HEK293 (cell line): Measurements from ENCODE around the gene MTF2.
"Not testable (repeated sequence)": the region's sequence is repeated elsewhere in the genome, so short reads cannot be mapped to it uniquely, and the experiment has no call there.

Experiments
- GFI1B ChIP-seq: fragments of 450-650 bp; formaldehyde crosslinking; IDR thresholded peaks from 2 replicates; pipeline ENCODE4 v1.5.1; 2016; ENCODE audit warnings: missing biosample characterization, missing genetic modification characterization
- GLIS1 ChIP-seq: fragments of 450-650 bp; formaldehyde crosslinking; IDR thresholded peaks from 2 replicates; pipeline ENCODE4 v1.5.1; 2016; ENCODE audit warnings: missing biosample characterization, missing genetic modification characterization
- KLF9 ChIP-seq: fragments of 450-650 bp; formaldehyde crosslinking; IDR thresholded peaks from 2 replicates; pipeline ENCODE4 v1.5.1; 2016; ENCODE audit warnings: missing biosample characterization, missing genetic modification characterization, low read depth
- SETDB1 ChIP-seq: IDR thresholded peaks from one replicate; pipeline ENCODE4 v1.6.1; 2017; ENCODE audit warnings: mild to moderate bottlenecking, low read length, moderate library complexity, mixed read lengths; ENCODE audit not compliant: insufficient read length
- ZBTB17 ChIP-seq: fragments of 450-650 bp; formaldehyde crosslinking; IDR thresholded peaks from 2 replicates; pipeline ENCODE4 v1.5.1; 2016; ENCODE audit warnings: missing biosample characterization, missing genetic modification characterization
- ZFHX2 ChIP-seq: fragments of 450-650 bp; formaldehyde crosslinking; conservative IDR thresholded peaks from 2 replicates; pipeline ENCODE4 v1.5.1; 2016; ENCODE audit warnings: missing biosample characterization, missing genetic modification characterization
- ZNF23 ChIP-seq: fragments of 450-650 bp; formaldehyde crosslinking; IDR thresholded peaks from 2 replicates; pipeline ENCODE4 v1.5.1; 2016; ENCODE audit warnings: missing biosample characterization, missing genetic modification characterization, borderline replicate concordance
- ZNF350 ChIP-seq: fragments of 450-650 bp; formaldehyde crosslinking; IDR thresholded peaks from 2 replicates; pipeline ENCODE4 v1.5.0; 2017; ENCODE audit warnings: missing biosample characterization, mild to moderate bottlenecking, missing genetic modification characterization
- ZNF426 ChIP-seq: fragments of 450-650 bp; formaldehyde crosslinking; IDR thresholded peaks from 2 replicates; pipeline ENCODE4 v1.5.1; 2017; ENCODE audit warnings: missing biosample characterization, missing genetic modification characterization, mild to moderate bottlenecking, inconsistent platforms, moderate library complexity
- ZNF530 ChIP-seq: fragments of 450-650 bp; formaldehyde crosslinking; IDR thresholded peaks from 2 replicates; pipeline ENCODE4 v1.5.1; 2016; ENCODE audit warnings: low read depth, missing biosample characterization, missing genetic modification characterization
- ZNF707 ChIP-seq: fragments of 450-650 bp; formaldehyde crosslinking; IDR thresholded peaks from 2 replicates; pipeline ENCODE4 v1.5.1; 2016; ENCODE audit warnings: missing biosample characterization, missing genetic modification characterization
- TF ChIP-seq, protein P1 (sequence below): fragments of 450-650 bp; formaldehyde crosslinking; IDR thresholded peaks from 2 replicates; pipeline ENCODE4 v1.5.1; 2016; ENCODE audit warnings: missing biosample characterization, missing genetic modification characterization

DNA sequence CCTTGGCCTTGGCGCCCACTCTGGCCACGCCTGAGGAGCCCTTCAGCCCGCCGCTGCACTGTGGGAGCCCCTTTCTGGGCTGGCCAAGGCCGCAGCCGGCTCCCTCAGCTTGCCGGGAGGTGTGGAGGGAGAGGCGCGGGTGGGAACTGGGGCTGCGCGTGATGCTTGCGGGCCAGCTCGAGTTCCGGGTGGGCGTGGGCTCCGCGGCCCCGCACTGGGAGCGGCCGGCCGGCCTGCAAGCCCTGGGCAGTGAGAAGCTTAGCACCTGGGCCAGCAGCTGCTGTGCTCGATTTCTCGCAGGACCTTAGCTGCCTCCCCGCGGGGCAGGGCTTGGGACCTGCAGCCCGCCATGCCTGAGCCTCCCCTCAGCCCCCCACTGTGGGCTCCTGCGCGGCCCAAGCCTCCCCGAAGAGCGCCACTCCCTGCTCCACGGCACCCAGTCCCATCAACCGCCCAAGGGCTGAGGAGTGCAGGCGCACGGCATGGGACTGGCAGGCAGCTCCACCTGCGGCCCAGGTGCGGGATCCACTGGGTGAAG is 91.1 kb downstream of the MTF2 start:
- TF ChIP-seq, protein P1, sequence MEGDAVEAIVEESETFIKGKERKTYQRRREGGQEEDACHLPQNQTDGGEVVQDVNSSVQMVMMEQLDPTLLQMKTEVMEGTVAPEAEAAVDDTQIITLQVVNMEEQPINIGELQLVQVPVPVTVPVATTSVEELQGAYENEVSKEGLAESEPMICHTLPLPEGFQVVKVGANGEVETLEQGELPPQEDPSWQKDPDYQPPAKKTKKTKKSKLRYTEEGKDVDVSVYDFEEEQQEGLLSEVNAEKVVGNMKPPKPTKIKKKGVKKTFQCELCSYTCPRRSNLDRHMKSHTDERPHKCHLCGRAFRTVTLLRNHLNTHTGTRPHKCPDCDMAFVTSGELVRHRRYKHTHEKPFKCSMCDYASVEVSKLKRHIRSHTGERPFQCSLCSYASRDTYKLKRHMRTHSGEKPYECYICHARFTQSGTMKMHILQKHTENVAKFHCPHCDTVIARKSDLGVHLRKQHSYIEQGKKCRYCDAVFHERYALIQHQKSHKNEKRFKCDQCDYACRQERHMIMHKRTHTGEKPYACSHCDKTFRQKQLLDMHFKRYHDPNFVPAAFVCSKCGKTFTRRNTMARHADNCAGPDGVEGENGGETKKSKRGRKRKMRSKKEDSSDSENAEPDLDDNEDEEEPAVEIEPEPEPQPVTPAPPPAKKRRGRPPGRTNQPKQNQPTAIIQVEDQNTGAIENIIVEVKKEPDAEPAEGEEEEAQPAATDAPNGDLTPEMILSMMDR, result not testable (repeated sequence)
- TF ChIP-seq ZBTB17 (tag by site-specific recombination); GLIS1 (tag by site-specific recombination); ZNF707 (tag by site-specific recombination); ZNF23 (tag by site-specific recombination); ZNF350 (tag by site-specific recombination); ZNF426 (tag by site-specific recombination); ZNF530 (tag by site-specific recombination); KLF9 (tag by site-specific recombination); GFI1B (tag by site-specific recombination); SETDB1; ZFHX2 (tag by site-specific recombination): not testable (repeated sequence)
